ENCODE results near the gene SEL1L. TPM values are rescaled to one million over a fixed set of nuclear protein-coding genes. Genes with fewer than 3 reads are reported as not detected.

The SEL1L gene
- total RNA-seq, 2 experiments from 2014 or later, result 49.0 to 50.2 TPM

DNA sequence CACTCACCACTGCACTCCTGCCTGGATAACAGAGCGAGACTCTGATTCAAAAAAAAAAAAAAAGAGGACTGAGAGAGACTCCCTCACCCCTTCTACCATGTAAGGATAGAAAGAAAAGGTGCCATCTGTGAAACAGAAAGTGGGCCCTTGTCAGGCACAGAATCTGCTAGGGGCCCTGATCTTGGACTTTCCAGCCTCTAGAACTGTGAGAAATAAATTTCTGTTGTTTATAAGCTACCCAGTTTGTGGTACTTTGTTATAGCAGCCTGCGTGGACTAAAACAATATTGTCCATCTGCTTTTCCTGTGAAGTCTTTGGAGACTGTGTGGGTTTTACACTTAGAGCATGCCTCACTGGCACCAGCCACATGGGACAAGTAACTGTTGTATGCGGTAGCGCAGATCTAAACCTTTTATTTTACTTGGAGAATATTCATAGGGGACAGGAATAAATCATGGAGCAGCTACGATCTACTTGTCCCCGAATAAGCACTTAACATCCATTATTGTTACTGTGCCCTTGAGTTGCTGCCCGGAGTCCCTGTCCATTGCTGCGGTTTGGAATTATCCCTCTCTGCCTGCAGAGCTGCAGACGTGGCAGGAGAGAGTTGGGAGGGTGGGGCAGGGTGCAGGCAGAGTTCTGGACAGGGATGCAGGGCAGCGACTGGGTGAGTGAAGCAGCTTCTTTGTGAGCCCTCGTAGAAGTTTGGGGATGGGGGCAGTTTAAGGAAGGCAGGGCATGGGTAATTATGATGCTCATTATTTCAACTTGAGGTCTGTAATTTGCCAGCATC is 81.1 kb downstream of the SEL1L start:
- Mint-ChIP-seq H3K27me3 (peaks cover 5% of the 10 kb centered on the region), H3K36me3 (no peaks in the 10 kb centered on the region)

GRCh38 chr14:81450976-81451375 is 82.7 kb downstream of the SEL1L start:
- POLR2A ChIA-PET, result no interaction called here
- Mint-ChIP-seq H3K4me1 (ENCODE audit: low read depth) (no peaks in the 10 kb centered on the region), H3K27me3 (peaks cover 5% of the 10 kb centered on the region), H3K4me3 (no peak overlapping the region), H3K36me3 (no peaks in the 10 kb centered on the region), H3K9me3 (no peaks in the 10 kb centered on the region), H3K27ac (no peak overlapping the region)
- intact Hi-C loops (cut with micrococcal nuclease), result no loop called here
- no peak for DNase-seq
- CTCF ChIA-PET, result interaction anchor here (10.6 kb wide), 1 partner anchor 181 kb away, joined by 122 read pairs; no protein-coding TSS in a partner anchor

More for the DNA sequence above, 81.1 kb downstream of the SEL1L start:
- no peaks in the 10 kb centered on the region for H3K9me3 Mint-ChIP-seq
- no peak for DNase-seq
- H3K4me1 Mint-ChIP-seq (ENCODE audit: low read depth), result no peaks in the 10 kb centered on the region
- H3K4me3 Mint-ChIP-seq, result no peak overlapping the region
- intact Hi-C loops (cut with micrococcal nuclease), result loop anchor here (1.0 kb wide), 1 partner anchor 183 kb away; no protein-coding TSS in a partner anchor
- ChIA-PET CTCF (interaction anchor here (0.6 to 10.6 kb wide), 16 partner anchors 8 to 559 kb away, joined by 3 to 122 read pairs (median 4); partner anchors contain the start of gene TSHR), POLR2A (no interaction called here)
- H3K27ac Mint-ChIP-seq, result no peak overlapping the region

GRCh38 chr14:81450100-81450531 is 83.5 kb downstream of the SEL1L start:
- ChIA-PET CTCF (interaction anchor here (10.6 kb wide), 1 partner anchor 180 kb away, joined by 122 read pairs; no protein-coding TSS in a partner anchor), POLR2A (no interaction called here)
- Mint-ChIP-seq H3K4me3 (no peak overlapping the region), H3K36me3 (no peaks in the 10 kb centered on the region), H3K27me3 (peaks cover 7% of the 10 kb centered on the region), H3K9me3 (no peaks in the 10 kb centered on the region), H3K4me1 (ENCODE audit: low read depth) (no peaks in the 10 kb centered on the region), H3K27ac (no peak overlapping the region)
- intact Hi-C loops (cut with micrococcal nuclease), result no loop called here
- no peak for DNase-seq

DNA sequence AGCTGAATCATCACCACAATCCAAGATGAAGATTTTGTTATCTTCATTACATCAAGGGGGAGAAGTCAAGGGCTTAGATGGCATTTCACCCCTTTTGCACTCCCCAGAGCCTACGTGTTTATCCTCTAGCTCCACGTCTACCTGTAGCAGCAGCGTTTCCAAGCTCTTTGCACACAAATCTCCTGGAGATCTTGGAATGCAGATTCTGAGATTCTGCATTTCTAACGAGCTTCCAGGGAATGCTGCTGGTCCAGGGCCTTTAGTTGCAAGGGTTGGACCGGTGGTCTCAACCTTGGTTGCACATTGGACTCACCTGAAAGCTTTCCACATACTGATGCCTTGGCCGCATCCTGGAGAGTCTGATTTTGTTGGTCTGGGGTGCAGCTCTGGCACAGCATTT is 84.1 kb downstream of the SEL1L start:
- ChIA-PET POLR2A (no interaction called here), CTCF (interaction anchor here (10.6 kb wide), 1 partner anchor 179 kb away, joined by 122 read pairs; no protein-coding TSS in a partner anchor)
- no peak overlapping the region for H3K4me3 Mint-ChIP-seq
- no peak for DNase-seq
- H3K36me3 Mint-ChIP-seq, result no peaks in the 10 kb centered on the region
- peaks cover 7% of the 10 kb centered on the region for H3K27me3 Mint-ChIP-seq
- H3K4me1 Mint-ChIP-seq (ENCODE audit: low read depth), result no peaks in the 10 kb centered on the region
- intact Hi-C loops (cut with micrococcal nuclease), result no loop called here
- H3K27ac Mint-ChIP-seq, result no peak overlapping the region
- no peaks in the 10 kb centered on the region for H3K9me3 Mint-ChIP-seq

GRCh38 chr14:81449114-81449513 is 84.5 kb downstream of the SEL1L start:
- DNase-seq, result no peak
- ChIA-PET POLR2A (no interaction called here), CTCF (interaction anchor here (10.6 kb wide), 1 partner anchor 179 kb away, joined by 122 read pairs; no protein-coding TSS in a partner anchor)
- intact Hi-C loops (cut with micrococcal nuclease), result no loop called here
- H3K4me3 Mint-ChIP-seq, result no peak overlapping the region
- H3K27me3 Mint-ChIP-seq, result peaks cover 7% of the 10 kb centered on the region
- no peak overlapping the region for H3K27ac Mint-ChIP-seq
- no peaks in the 10 kb centered on the region for H3K36me3 Mint-ChIP-seq
- no peaks in the 10 kb centered on the region for H3K9me3 Mint-ChIP-seq
- H3K4me1 Mint-ChIP-seq (ENCODE audit: low read depth), result no peaks in the 10 kb centered on the region

DNA sequence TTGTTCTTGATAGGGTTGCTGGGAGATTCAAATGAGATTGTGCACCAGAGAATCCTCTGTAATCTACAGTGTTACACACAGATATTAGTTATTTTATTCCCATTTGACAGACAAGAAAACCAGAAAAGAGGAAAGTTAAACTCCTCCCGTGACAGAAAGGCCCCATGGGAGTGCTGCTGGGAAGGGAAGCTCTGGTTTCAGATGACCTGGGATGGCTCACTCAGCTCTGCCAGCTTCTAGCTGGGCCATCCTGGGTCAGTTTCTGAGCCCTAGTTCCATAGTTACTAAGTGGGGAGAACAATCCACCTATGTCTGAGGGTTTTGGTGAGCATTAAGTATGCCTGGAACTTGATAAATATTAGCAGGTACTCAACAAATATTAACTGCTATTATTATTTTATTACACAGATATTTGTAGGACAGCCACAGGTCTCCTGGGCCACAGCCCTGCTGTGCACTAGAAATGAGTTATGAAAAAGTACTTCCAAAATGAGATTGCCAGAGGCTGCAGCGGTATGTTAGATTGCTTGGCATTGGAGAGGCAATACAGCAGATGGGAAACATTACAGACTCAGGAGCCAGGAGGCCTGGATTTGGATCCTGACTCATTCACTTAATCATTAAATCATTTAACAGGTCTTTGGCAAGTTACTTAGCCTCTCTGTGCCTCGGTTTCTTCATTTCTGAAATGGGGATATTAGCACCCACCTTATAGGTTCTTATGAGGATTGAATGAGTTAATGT is 86.5 kb downstream of the SEL1L start:
- H3K27ac Mint-ChIP-seq, result no peak overlapping the region
- H3K27me3 Mint-ChIP-seq, result peaks cover 19% of the 10 kb centered on the region
- CTCF ChIA-PET, result interaction anchor here (0.6 kb wide), 1 partner anchor 716 kb away, joined by 3 read pairs; no protein-coding TSS in a partner anchor
- H3K4me3 Mint-ChIP-seq, result no peak overlapping the region
- intact Hi-C loops (cut with micrococcal nuclease), result no loop called here
- H3K4me1 Mint-ChIP-seq (ENCODE audit: low read depth), result no peaks in the 10 kb centered on the region
- POLR2A ChIA-PET, result interaction anchor here (0.6 kb wide), 1 partner anchor 1333 kb away, joined by 3 read pairs; no protein-coding TSS in a partner anchor
- DNase-seq, result no peak
- no peaks in the 10 kb centered on the region for H3K9me3 Mint-ChIP-seq
- no peaks in the 10 kb centered on the region for H3K36me3 Mint-ChIP-seq

DNA sequence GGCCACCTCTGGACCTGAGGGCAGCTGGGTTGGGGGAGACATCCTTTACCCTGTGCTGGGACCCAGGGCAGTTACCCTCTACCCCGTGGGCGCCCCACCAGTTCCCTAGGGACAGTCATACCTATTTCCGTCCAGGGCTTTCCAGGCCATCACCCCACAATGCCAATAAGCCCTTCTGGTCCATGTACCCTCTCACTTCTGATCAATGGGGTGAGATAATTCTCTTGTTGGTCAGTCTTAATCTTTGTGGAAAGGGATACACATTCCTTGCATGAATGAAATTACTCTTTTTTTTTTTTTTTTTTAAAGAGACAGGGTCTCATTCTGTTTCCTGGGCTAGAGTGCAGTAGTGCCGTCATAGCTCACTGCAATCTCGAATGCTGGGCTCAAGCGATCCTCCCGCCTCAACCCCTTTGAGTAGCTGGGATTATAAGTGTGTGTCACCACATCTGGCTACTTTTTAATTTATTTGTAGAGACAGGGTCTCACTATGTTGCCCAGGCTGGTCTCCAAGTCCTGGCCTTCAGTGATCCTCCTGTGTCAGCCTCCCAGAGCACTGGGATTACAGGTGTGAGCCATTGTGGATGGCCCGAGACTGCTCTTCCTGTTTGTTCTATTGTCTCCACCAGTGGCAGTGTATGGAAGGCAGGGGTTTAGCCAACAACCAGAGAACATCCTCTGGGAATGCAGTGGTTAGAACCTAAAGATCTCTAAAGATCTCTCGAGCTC is 87.2 kb downstream of the SEL1L start:
- CTCF ChIA-PET, result interaction anchor here (0.6 kb wide), 1 partner anchor 715 kb away, joined by 3 read pairs; no protein-coding TSS in a partner anchor
- POLR2A ChIA-PET, result interaction anchor here (0.6 kb wide), 1 partner anchor 1332 kb away, joined by 3 read pairs; no protein-coding TSS in a partner anchor

DNA sequence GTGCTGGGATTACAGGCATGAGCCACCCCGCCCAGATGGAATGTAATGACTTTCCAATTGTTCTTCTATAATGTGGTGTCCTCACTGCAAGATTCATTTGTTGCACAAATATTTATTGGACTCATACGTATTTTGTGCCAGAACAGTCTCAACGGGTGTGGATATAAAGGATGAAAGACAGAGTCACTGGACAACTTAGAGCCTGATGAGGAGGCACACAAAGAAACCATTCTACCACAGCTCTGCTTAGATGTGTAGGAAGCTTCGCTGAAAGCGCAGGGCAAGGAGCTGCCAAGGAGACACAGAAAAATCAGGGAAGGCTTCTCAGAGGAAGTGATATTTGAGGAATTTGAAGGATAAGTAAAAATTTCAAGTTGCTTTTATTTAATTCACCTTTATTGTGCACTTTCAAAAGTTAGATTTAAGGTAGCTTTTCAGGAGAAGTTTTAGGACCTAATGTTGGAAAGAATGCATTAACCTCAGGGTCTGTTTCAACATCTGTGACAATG is 92.0 kb downstream of the SEL1L start:
- Mint-ChIP-seq H3K4me1 (ENCODE audit: low read depth) (peaks cover 6% of the 10 kb centered on the region), H3K4me3 (no peak overlapping the region), H3K27me3 (peaks cover 53% of the 10 kb centered on the region), H3K36me3 (peaks cover 1% of the 10 kb centered on the region), H3K27ac (no peak overlapping the region), H3K9me3 (no peaks in the 10 kb centered on the region)
- CTCF ChIA-PET, result no interaction called here
- intact Hi-C loops (cut with micrococcal nuclease), result no loop called here
- DNase-seq, result no peak
- POLR2A ChIA-PET, result no interaction called here

More for the DNA sequence above, 87.2 kb downstream of the SEL1L start:
- no peak for DNase-seq
- Mint-ChIP-seq H3K4me1 (ENCODE audit: low read depth) (no peaks in the 10 kb centered on the region), H3K9me3 (no peaks in the 10 kb centered on the region), H3K4me3 (no peak overlapping the region), H3K27ac (no peak overlapping the region), H3K27me3 (peaks cover 23% of the 10 kb centered on the region), H3K36me3 (no peaks in the 10 kb centered on the region)
- intact Hi-C loops (cut with micrococcal nuclease), result no loop called here

DNA sequence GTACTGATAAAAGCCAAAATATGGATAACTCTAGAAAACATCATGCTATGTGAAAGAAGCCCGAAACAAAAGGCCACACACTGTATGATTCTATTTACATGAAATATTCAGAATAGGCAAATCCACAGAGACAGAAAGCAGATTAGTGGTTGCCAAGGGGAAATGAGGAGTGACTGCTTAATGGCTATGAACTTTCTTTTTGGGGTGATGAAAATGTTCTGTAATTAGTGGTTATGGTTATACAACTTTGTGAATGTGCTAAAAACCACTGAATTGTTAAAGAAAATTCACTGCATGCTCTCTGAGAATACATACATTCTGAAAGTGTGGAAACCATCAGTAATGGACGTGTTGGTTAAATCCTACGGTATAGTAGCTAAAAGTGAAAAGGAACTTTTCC is 93.6 kb downstream of the SEL1L start:
- H3K9me3 Mint-ChIP-seq, result no peaks in the 10 kb centered on the region
- ChIA-PET CTCF (no interaction called here), POLR2A (no interaction called here)
- peaks cover 58% of the 10 kb centered on the region for H3K27me3 Mint-ChIP-seq
- no peak overlapping the region for H3K4me3 Mint-ChIP-seq
- H3K4me1 Mint-ChIP-seq (ENCODE audit: low read depth), result peaks cover 12% of the 10 kb centered on the region
- no peak for DNase-seq
- intact Hi-C loops (cut with micrococcal nuclease), result no loop called here
- peaks cover 1% of the 10 kb centered on the region for H3K36me3 Mint-ChIP-seq
- no peak overlapping the region for H3K27ac Mint-ChIP-seq

- Mint-ChIP-seq H3K4me1 (ENCODE audit: low read depth) (peaks cover 12% of the 10 kb centered on the region), H3K4me3 (peak overlapping the region; percentile 3), H3K9me3 (no peaks in the 10 kb centered on the region), H3K27me3 (peaks cover 72% of the 10 kb centered on the region), H3K36me3 (peaks cover 1% of the 10 kb centered on the region), H3K27ac (no peak overlapping the region)
- intact Hi-C loops (cut with micrococcal nuclease), result no loop called here
- ChIA-PET CTCF (interaction anchor here (1.7 to 2.2 kb wide), 2 partner anchors 168 to 267 kb away, joined by 5 to 6 read pairs; no protein-coding TSS in a partner anchor), POLR2A (no interaction called here)
- no peak for DNase-seq
Measured at GRCh38 chr14:81437244-81437643, 96.4 kb downstream of the SEL1L start.

DNA sequence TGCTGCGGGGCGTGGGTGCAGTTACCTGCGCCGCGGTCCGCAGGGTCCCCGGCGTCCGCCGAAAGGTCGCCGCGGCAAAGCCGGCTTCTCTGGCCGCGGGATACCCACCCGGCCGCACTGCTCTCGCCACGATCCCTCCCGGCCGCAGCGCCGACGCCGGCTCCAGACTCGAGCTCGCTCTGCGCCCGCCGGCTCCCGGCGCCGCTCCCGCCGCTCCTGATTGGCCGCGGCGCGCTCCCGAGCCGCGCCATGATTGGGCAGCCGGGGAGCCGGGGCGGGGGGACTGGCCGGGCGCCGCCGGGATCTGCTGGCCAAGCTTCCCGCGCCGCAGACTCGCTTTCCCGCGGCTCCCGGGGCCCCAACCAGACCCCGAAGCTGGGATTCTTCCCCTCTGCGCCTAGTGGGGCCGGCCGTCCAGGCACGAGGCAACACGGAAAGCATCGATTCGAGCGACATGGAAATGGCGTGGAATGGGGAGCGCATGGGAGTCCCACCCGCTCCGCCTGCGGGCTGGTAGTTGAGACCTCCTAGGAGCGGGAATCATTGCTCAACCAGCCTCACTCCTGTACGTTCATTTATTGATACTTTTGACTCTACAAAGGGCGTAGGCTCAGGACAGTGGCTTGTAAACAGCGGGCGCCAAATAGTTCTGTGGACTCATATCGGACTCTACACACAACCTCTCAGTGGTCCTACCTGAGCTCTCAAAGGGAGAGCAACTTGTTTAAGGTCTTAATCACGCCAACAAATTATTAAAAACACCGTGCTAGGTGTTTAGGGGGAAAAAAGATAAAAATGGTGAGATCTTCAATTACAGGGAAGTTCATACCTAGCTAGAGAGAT is 97.1 kb downstream of the SEL1L start:
- Mint-ChIP-seq H3K4me1 (ENCODE audit: low read depth) (peaks cover 12% of the 10 kb centered on the region), H3K36me3 (peaks cover 1% of the 10 kb centered on the region), H3K9me3 (no peaks in the 10 kb centered on the region), H3K27me3 (peaks cover 72% of the 10 kb centered on the region), H3K4me3 (peak overlapping the region; percentile 59), H3K27ac (no peak overlapping the region)
- intact Hi-C loops (cut with micrococcal nuclease), result no loop called here
- DNase-seq, result peak; percentile 54
- ChIA-PET CTCF (interaction anchor here (0.7 to 2.2 kb wide), 4 partner anchors 16 to 266 kb away, joined by 3 to 6 read pairs (median 4); no protein-coding TSS in a partner anchor), POLR2A (no interaction called here)
